GM20000 (cell line): Measurements from ENCODE around the gene DUOX2.
"Not testable (repeated sequence)": the region's sequence is repeated elsewhere in the genome, so short reads cannot be mapped to it uniquely, and the experiment has no call there.

ENCODE experiments used
- DNase-seq: peaks from one replicate; pipeline ENCODE4 v3.0.0; 2012; ENCODE audit warnings: low spot score
- TF ChIP-seq, protein P1 (sequence below): IDR thresholded peaks from 2 replicates; pipeline ENCODE4 v1.5.1; 2012; ENCODE audit warnings: mild to moderate bottlenecking, control low read depth; ENCODE audit errors: extremely low read depth, missing control alignments

Gene DUOX2

DNA sequence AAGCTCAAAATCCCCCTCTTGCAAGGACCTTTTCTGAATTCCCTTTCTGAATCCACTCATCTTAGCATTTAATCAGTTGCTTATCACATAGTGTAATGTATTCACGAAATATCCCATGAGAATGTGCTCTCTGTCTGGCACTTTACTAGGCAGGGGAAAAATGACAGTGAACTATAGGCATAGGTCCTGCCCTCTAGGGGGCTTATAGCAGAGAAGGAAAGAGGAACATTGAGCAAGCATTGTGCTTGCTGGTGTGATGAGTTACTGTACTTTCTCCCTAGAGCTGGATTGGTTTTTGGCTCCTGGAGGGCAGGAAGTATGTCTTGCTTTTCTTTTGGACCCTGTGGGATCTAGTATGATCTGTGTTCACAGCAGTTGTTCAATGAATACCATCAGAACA is 26.5 kb downstream of the DUOX2 start:
- no peak for DNase-seq
- TF ChIP-seq, protein P1, sequence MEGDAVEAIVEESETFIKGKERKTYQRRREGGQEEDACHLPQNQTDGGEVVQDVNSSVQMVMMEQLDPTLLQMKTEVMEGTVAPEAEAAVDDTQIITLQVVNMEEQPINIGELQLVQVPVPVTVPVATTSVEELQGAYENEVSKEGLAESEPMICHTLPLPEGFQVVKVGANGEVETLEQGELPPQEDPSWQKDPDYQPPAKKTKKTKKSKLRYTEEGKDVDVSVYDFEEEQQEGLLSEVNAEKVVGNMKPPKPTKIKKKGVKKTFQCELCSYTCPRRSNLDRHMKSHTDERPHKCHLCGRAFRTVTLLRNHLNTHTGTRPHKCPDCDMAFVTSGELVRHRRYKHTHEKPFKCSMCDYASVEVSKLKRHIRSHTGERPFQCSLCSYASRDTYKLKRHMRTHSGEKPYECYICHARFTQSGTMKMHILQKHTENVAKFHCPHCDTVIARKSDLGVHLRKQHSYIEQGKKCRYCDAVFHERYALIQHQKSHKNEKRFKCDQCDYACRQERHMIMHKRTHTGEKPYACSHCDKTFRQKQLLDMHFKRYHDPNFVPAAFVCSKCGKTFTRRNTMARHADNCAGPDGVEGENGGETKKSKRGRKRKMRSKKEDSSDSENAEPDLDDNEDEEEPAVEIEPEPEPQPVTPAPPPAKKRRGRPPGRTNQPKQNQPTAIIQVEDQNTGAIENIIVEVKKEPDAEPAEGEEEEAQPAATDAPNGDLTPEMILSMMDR, result no peak

DNA sequence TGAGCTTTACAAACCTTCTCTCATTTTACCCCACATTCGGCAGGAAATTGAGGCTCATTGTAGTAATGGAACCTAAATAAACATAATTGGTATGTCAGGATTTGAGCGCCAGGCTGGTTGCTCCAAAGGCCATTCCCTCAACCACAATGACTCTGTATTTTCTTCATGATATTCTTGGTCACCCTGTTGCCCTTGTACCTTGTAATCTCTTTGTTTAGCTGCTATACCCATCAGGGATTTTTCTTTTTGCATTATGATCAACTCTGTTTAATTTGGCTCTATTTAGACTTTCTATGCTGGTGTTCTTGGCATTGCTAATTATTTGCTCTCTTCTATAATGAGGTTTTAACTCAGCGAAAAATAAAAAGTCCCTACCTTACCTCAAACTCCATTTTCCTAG is 29.8 kb downstream of the DUOX2 start:
- TF ChIP-seq, protein P1, result no peak
- DNase-seq, result no peak

DNA sequence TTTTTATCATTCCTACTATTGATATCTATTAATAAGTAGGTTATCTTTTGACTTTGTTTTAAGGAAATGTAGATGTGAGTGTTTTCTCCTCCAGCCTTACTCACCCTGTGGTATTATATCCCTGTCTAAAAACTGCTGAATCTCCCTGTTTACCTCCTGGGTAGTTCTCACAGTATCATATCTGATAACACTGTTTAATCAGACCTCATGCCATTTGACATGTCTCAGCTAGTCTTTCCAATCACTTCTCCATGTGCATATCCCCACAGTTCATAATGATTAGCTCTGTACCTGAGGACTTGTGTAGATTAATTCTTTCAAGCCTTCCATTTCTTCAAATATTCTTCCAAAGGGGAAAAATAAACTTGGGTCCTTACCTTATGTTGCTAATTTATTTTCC is 30.7 kb downstream of the DUOX2 start:
- TF ChIP-seq, protein P1, result no peak
- no peak for DNase-seq

DNA sequence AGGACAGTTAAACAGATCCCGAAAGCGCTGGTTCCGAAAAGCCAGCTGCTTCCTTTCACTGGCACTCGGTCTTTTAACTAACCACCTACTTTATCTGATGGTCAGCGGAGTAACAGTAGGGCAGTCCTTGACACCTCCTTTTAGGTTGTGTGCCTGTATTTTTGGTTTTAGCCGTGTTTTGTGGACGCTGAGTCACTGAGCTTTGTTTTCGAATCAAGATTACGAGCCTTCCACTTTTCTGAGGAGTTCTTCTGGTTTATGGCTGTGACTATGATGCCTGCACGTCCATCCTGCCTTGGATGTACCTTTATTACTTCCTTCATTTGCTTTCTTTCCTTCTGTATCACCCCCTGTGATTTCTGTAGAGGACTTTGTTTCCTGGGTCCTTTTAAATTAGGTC is 31.6 kb downstream of the DUOX2 start:
- DNase-seq, result not testable (repeated sequence)

DNA sequence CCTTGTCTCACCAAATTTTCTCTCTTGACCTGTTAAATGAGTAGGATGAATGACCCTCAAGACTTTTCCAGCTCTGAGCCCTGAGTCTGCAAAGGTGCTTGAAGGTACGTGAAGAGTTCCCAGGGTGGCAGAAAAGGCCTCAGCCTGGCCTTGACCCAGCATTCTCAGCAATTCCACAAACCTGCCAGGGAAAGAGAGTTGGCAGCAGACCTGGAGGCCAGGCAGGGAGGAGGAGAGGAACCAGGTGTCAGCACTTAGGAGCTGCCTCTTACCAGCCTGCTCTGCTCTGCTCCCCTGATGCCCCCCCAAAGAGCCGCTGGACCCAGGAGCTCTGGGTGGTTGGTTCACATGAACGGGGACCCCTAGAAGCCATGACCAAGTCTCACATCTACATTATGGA is 33.4 kb downstream of the DUOX2 start:
- DNase-seq, result not testable (repeated sequence)

DNA sequence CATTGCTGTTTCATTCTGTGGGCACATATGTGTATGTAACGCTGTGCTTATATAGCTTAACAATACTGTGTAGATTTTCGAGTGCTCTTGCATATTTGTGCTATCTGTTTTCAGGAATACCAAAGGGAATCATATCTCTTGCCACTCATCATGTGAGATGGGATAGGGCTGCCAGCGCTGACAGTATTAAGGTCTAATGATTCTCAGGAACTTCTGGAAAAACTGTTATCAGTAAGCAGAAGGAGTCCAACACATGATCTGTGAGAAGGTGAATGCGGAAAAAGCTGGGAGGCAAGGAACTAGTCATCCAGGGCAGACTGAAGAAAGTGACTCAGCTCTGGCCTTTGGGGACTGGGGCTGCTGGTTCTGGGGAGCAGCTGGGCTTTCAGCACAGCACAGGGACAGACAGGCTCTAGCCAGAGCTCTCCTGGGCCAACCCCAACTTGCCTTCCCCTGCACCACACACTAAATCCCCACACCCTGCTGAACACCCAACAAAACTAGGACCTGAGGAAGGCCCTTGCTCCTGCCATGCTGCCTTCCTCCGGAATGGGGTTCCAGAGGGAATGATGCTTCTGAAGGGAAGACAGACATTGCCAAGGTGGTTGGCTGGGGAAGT is 34.2 kb downstream of the DUOX2 start:
- not testable (repeated sequence) for DNase-seq

DNA sequence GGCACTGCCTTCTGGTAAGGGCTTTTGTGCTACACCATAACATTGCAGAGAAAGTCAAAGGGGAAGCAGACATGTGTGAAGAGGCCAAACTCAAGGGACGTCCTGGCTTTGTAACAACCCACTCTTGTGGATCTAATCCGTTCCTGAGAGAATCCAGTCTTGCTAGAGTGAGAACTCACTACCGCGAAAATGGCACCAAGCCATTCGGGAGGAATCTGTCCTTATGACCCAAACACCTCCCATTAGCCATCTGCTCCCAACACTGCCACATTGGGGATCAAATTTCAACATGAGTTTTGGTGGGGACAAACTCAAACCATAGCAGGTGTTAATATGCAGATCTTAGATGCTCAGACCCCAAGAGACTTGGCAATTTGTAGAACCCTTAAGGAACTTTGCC is 34.8 kb downstream of the DUOX2 start:
- DNase-seq, result not testable (repeated sequence)

DNA sequence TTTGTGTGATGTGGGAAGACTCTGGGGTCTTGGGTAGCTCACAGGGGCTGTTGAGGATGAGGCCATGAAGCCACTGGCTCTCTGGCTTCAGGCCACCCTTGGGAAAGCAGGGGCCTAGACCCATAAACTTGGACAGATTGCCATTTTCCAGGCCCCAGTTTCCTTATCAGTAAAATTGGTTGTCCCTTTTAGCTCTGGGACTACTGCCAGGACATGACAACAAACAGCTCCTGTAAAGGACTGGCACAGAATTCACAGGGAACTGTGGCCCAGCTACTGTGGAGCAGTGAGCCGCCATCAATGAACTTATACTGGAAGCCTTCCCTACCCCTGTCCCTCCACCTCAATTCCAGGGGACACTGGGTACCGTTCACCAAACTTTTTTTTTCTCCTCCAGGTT is 36.6 kb downstream of the DUOX2 start:
- DNase-seq, result not testable (repeated sequence)

DNA sequence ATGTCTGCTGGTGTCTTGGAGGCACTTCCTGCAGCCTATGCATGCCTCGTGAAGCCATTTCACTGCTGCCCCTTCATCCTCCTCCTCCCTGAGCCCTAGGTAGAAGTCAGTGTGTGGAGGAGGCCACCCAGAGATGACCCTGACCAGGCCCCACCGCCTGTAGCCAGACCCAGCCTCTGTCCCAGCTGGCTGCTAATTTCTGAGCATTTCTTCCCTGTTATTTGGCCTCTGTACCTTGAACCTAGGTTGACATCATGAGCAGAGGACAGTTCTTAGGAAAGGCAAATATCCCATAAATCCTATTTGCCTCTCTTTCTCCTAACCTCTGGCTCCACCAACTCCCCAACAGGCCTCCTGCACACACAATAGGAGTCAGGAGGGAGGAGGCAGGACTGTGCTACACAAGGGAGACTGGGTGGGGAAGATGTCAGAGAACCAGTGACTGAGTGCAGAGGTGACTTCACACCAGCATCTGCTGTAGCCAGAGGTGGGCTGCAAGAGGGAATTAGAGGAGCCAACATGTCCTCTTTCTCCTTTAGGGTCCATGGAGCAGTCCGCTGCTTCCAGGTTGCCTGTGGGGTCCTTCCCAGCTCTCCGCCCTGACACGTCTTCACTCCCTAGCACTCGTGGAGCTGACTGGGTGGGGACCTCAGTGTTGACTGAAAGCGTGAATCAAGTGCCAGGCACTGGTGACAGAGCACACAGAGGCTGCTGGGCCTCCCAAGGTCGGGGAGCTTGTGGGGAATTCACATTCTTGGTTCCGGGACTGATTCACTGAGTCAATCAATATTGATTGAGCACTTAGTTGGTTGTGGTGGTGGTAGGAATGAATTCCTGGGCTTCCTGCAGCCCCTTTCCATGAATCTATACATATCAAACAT is 38.3 kb downstream of the DUOX2 start:
- not testable (repeated sequence) for DNase-seq

DNA sequence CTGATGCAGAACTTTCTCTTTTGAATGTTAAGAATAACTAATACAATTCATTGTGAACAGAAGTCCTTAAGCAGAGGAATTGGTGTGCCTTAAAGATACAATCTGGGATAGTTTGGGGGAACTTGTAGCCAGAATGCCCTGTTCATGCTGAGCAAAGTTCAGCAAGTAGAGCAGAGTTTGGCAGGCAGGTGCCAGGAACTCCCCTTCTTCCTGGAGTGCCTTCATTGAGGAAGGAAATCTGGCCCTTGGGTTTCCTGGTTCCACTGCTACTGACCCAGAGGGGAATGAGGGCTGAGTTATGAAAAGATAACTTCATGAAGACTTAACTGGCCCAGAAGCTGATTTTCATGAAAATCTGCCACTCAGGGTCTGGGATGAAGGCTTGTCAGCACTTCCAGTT is 40.4 kb downstream of the DUOX2 start:
- not testable (repeated sequence) for DNase-seq

DNA sequence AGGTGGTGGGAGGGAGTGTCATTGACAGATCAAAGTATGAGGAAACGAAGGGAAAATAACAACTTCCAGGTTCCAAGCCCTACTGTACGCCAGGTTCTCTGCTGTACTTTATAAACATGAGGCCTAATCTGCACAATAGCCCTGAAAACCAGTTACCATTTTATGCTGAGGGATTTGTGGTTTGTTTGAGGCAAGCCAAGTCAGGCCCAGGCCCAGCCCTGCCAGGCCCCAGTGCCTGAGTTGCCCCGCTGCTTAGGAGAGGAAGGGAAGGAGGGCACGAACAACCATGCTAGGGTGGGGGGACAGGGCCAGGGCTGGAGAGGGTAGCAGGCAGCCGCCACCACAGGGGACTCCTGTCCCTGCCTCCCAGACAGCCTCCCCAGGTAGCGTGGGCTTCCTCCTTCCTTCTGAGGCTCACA is 44.0 kb downstream of the DUOX2 start:
- not testable (repeated sequence) for DNase-seq

DNA sequence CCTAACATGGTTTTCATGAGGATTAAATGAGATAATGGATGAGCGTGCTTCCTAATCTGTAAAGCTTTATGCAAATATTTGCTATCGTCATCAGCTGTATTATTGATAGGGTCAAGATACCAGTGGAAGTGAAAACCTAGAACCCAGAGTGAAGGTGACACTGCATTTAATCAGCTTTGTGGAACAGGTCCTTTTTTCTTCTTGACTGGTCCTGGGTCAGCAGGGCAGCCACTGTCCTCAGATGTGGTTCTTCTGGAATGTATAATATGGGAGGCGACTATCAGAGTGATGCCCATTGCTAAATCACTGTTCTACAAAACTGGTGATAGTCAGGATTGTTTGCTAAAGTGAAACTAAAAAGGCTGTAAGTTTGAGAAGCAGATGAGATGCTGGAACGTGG is 49.6 kb downstream of the DUOX2 start:
- no peak for DNase-seq
- TF ChIP-seq, protein P1, result no peak

DNA sequence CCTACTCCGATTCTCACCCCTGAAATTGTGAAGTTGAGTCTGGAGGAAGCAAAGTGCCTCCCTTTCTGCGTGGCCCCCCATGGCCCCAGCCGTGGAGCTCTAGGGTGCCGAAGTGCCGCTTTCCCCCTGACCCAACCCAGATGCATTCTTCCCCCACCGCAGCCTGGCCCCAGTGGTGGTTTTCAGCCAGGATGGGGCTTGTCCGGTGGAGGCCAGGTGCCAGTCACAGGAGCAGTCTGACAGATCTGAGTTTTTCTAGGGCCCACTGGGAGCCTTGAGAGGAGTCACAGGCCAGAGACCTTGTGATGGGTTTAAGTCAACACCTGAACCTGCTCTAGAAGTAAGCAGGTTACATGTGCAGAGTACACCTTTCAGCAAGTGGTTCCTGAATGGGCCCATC is 51.7 kb downstream of the DUOX2 start:
- not testable (repeated sequence) for DNase-seq

DNA sequence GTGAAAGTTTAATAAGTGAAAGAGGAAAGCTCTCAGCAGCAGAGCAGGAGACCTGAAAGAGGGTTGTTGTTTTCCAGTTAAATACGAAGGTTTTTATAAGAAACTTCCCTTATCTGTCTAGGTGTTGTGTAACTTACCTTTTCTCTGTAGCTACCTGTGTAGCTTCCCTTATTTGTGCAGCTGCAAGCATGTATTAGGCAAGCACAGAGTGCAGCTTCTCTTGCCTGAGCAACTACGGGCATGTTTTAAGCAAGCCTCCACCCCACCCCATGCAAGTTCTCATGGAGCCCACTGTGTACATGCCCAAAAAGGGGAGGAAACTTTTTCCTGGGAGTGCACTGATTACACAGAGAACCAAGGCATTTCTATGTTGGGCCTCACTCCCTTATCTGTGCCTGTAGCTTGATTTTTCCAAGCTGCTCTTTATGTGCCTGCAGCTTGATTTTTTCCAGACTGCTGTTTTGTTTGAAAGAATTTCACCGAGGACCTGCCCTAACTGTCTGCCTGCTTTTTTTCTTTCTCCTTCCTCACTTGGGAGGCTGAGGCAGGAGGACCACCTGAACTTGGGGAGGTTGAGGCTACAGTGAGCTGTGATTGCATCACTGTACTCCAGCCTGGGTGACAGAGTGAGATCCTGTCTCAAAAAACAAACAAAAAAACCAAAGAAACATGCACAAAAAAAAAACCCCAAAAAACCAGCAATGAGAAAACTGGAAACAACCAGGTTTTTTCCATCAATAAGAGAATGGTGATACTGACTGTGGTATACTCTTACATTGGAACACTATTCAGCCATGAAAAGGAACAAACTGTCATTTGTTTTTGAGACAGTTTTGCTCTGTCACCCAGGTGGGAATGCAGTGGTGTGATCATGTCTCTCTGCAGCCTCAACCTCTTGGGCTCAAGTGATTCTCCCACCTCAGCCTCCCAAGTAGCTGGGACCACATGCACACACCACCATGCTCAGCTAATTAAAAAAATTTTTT is 55.0 kb downstream of the DUOX2 start:
- not testable (repeated sequence) for DNase-seq

DNA sequence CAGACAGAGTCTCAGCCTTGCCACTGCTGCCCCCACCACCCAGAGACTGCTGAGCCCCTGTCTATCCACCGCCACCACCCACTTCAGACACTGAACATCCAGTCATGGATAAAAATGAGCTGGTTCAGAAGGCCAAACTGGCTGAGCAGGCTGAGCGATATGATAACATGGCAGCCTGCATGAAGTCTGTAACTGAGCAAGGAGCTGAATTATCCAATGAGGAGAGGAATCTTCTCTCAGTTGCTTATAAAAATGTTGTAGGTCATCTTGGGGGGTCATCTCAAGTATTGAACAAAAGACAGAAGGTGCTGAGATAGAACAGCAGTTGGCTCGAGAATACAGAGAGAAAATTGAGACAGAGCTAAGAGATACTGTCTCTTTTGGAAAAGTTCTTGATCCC is 61.3 kb downstream of the DUOX2 start:
- not testable (repeated sequence) for DNase-seq
